ENCODE results near the gene QSER1. TPM values are rescaled to one million over a fixed set of nuclear protein-coding genes. Genes with fewer than 3 reads are reported as not detected.

The QSER1 gene
- total RNA-seq, 1 experiment from 2014 or later, result 54.8 TPM

GRCh38 chr11:32897103-32897502 is 4.5 kb downstream of the QSER1 start:
- intact Hi-C loops (cut with micrococcal nuclease; ENCODE audit: unreplicated experiment), result loop anchor here (10.0 kb wide), 1 partner anchor 168 kb away; no protein-coding TSS in a partner anchor
- no peaks in the 10 kb centered on the region for H3K9me3 Mint-ChIP-seq (ENCODE audit: low read depth, unreplicated experiment)
- no peak overlapping the region for H3K27ac Mint-ChIP-seq (ENCODE audit: unreplicated experiment)
- no peaks in the 10 kb centered on the region for H3K27me3 Mint-ChIP-seq (ENCODE audit: unreplicated experiment)
- BruUV-seq (replicated peaks), result no TSS peak
- H3K4me3 Mint-ChIP-seq (ENCODE audit: low read depth, unreplicated experiment), result no peak overlapping the region
- TF ChIP-seq CTCF (IDR thresholded peaks at IDR 0.05; ENCODE audit: unreplicated experiment), result no peak
- peaks cover 22% of the 10 kb centered on the region for H3K36me3 Mint-ChIP-seq (ENCODE audit: insufficient read depth, unreplicated experiment)
- no peak for DNase-seq
- CTCF ChIA-PET, result no interaction called here
- peaks cover 26% of the 10 kb centered on the region for H3K4me1 Mint-ChIP-seq (ENCODE audit: low read depth, unreplicated experiment)

- DNase-seq, result no peak
- no peak for TF ChIP-seq CTCF (IDR thresholded peaks at IDR 0.05; ENCODE audit: unreplicated experiment)
- peaks cover 36% of the 10 kb centered on the region for H3K4me1 Mint-ChIP-seq (ENCODE audit: low read depth, unreplicated experiment)
- BruUV-seq (replicated peaks), result no TSS peak
- no peak overlapping the region for H3K27ac Mint-ChIP-seq (ENCODE audit: unreplicated experiment)
- CTCF ChIA-PET, result no interaction called here
- H3K4me3 Mint-ChIP-seq (ENCODE audit: low read depth, unreplicated experiment), result no peak overlapping the region
- intact Hi-C loops (cut with micrococcal nuclease; ENCODE audit: unreplicated experiment), result loop anchor here (10.0 kb wide), 1 partner anchor 165 kb away; no protein-coding TSS in a partner anchor
- no peaks in the 10 kb centered on the region for H3K9me3 Mint-ChIP-seq (ENCODE audit: low read depth, unreplicated experiment)
- no peaks in the 10 kb centered on the region for H3K27me3 Mint-ChIP-seq (ENCODE audit: unreplicated experiment)
- peaks cover 2% of the 10 kb centered on the region for H3K36me3 Mint-ChIP-seq (ENCODE audit: insufficient read depth, unreplicated experiment)
Measured at GRCh38 chr11:32899438-32899837, 6.8 kb downstream of the QSER1 start.

GRCh38 chr11:32902089-32902665 is 9.6 kb downstream of the QSER1 start:
- H3K4me3 Mint-ChIP-seq (ENCODE audit: low read depth, unreplicated experiment), result no peak overlapping the region

GRCh38 chr11:32905028-32905667 is 12.5 kb downstream of the QSER1 start:
- H3K27ac Mint-ChIP-seq (ENCODE audit: unreplicated experiment), result no peak overlapping the region
- H3K4me1 Mint-ChIP-seq (ENCODE audit: low read depth, unreplicated experiment), result peaks cover 11% of the 10 kb centered on the region
- intact Hi-C loops (cut with micrococcal nuclease; ENCODE audit: unreplicated experiment), result no loop called here
- H3K27me3 Mint-ChIP-seq (ENCODE audit: unreplicated experiment), result no peaks in the 10 kb centered on the region
- no peak for TF ChIP-seq CTCF (IDR thresholded peaks at IDR 0.05; ENCODE audit: unreplicated experiment)
- DNase-seq, result no peak
- no peak overlapping the region for H3K4me3 Mint-ChIP-seq (ENCODE audit: low read depth, unreplicated experiment)
- no peaks in the 10 kb centered on the region for H3K36me3 Mint-ChIP-seq (ENCODE audit: insufficient read depth, unreplicated experiment)
- no TSS peak for BruUV-seq (replicated peaks)
- CTCF ChIA-PET, result interaction anchor here (0.6 kb wide), 1 partner anchor 24 kb away, joined by 3 read pairs; no protein-coding TSS in a partner anchor
- no peaks in the 10 kb centered on the region for H3K9me3 Mint-ChIP-seq (ENCODE audit: low read depth, unreplicated experiment)

More at GRCh38 chr11:32902089-32902665, 9.6 kb downstream of the QSER1 start:
- BruUV-seq (replicated peaks), result no TSS peak
- CTCF ChIA-PET, result interaction anchor here (0.9 kb wide), 1 partner anchor 24 kb away, joined by 4 read pairs; no protein-coding TSS in a partner anchor
- Mint-ChIP-seq H3K36me3 (ENCODE audit: insufficient read depth, unreplicated experiment) (no peaks in the 10 kb centered on the region), H3K9me3 (ENCODE audit: low read depth, unreplicated experiment) (no peaks in the 10 kb centered on the region), H3K27me3 (ENCODE audit: unreplicated experiment) (no peaks in the 10 kb centered on the region), H3K27ac (ENCODE audit: unreplicated experiment) (no peak overlapping the region), H3K4me1 (ENCODE audit: low read depth, unreplicated experiment) (peaks cover 34% of the 10 kb centered on the region)
- TF ChIP-seq CTCF (IDR thresholded peaks at IDR 0.05; ENCODE audit: unreplicated experiment), result no peak
- no peak for DNase-seq
- intact Hi-C loops (cut with micrococcal nuclease; ENCODE audit: unreplicated experiment), result no loop called here
